Measurements from ENCODE around the gene ABI3BP. TPM values are rescaled to one million over a fixed set of nuclear protein-coding genes. Genes with fewer than 3 reads are reported as not detected.

Gene ABI3BP
- total RNA-seq, 1 donor from 2014 or later: 2.2 TPM

GRCh38 chr3:100811779-100812507, 181.3 kb downstream of the ABI3BP start:
- H3K27ac Mint-ChIP-seq: no peak overlapping the region
- TF ChIP-seq CTCF (IDR thresholded peaks at IDR 0.05; ENCODE audit: unreplicated experiment): no peak
- H3K27me3 Mint-ChIP-seq (ENCODE audit: low read depth): peaks cover 69% of the 10 kb centered on the region
- no peaks in the 10 kb centered on the region for H3K9me3 Mint-ChIP-seq
- DNase-seq (ENCODE audit: low spot score in 2 of 2, unreplicated experiment in 2 of 2): no peak
- no peak overlapping the region for H3K4me3 Mint-ChIP-seq
- H3K36me3 Mint-ChIP-seq: no peaks in the 10 kb centered on the region
- H3K4me1 Mint-ChIP-seq: no peaks in the 10 kb centered on the region

- DNase-seq (ENCODE audit: low spot score in 2 of 2, unreplicated experiment in 2 of 2): no peak
- H3K27me3 Mint-ChIP-seq (ENCODE audit: low read depth): peaks cover 68% of the 10 kb centered on the region
- H3K27ac Mint-ChIP-seq: no peak overlapping the region
Measured at GRCh38 chr3:100810671-100811070, 182.6 kb downstream of the ABI3BP start.

GRCh38 chr3:100804631-100805030, 188.6 kb downstream of the ABI3BP start:
- H3K36me3 Mint-ChIP-seq: no peaks in the 10 kb centered on the region
- no peaks in the 10 kb centered on the region for H3K9me3 Mint-ChIP-seq
- peaks cover 42% of the 10 kb centered on the region for H3K27me3 Mint-ChIP-seq (ENCODE audit: low read depth)
- DNase-seq (ENCODE audit: low spot score in 2 of 2, unreplicated experiment in 2 of 2): no peak
- no peak overlapping the region for H3K4me3 Mint-ChIP-seq
- H3K27ac Mint-ChIP-seq: no peak overlapping the region
- H3K4me1 Mint-ChIP-seq: peaks cover 3% of the 10 kb centered on the region
- no peak for TF ChIP-seq CTCF (IDR thresholded peaks at IDR 0.05; ENCODE audit: unreplicated experiment)

More at GRCh38 chr3:100810671-100811070, 182.6 kb downstream of the ABI3BP start:
- Mint-ChIP-seq H3K4me1 (no peaks in the 10 kb centered on the region), H3K36me3 (no peaks in the 10 kb centered on the region), H3K4me3 (no peak overlapping the region), H3K9me3 (no peaks in the 10 kb centered on the region)
- TF ChIP-seq CTCF (IDR thresholded peaks at IDR 0.05; ENCODE audit: unreplicated experiment): no peak

GRCh38 chr3:100803711-100804110, 189.5 kb downstream of the ABI3BP start:
- no peaks in the 10 kb centered on the region for H3K9me3 Mint-ChIP-seq
- no peak overlapping the region for H3K4me3 Mint-ChIP-seq
- peaks cover 3% of the 10 kb centered on the region for H3K4me1 Mint-ChIP-seq
- H3K27ac Mint-ChIP-seq: no peak overlapping the region
- no peak for TF ChIP-seq CTCF (IDR thresholded peaks at IDR 0.05; ENCODE audit: unreplicated experiment)
- DNase-seq (ENCODE audit: low spot score in 2 of 2, unreplicated experiment in 2 of 2): no peak
- H3K27me3 Mint-ChIP-seq (ENCODE audit: low read depth): peaks cover 35% of the 10 kb centered on the region
- no peaks in the 10 kb centered on the region for H3K36me3 Mint-ChIP-seq

GRCh38 chr3:100802126-100802525, 191.1 kb downstream of the ABI3BP start:
- no peak for TF ChIP-seq CTCF (IDR thresholded peaks at IDR 0.05; ENCODE audit: unreplicated experiment)
- Mint-ChIP-seq H3K36me3 (no peaks in the 10 kb centered on the region), H3K27me3 (ENCODE audit: low read depth) (peaks cover 25% of the 10 kb centered on the region), H3K27ac (no peak overlapping the region), H3K4me3 (no peak overlapping the region), H3K4me1 (peaks cover 3% of the 10 kb centered on the region), H3K9me3 (no peaks in the 10 kb centered on the region)
- DNase-seq (ENCODE audit: low spot score in 2 of 2, unreplicated experiment in 2 of 2): no peak

Measured in mesothelial cell of epicardium (in vitro differentiated cells).